Measurements from ENCODE around the gene MCOLN1.

DNA sequence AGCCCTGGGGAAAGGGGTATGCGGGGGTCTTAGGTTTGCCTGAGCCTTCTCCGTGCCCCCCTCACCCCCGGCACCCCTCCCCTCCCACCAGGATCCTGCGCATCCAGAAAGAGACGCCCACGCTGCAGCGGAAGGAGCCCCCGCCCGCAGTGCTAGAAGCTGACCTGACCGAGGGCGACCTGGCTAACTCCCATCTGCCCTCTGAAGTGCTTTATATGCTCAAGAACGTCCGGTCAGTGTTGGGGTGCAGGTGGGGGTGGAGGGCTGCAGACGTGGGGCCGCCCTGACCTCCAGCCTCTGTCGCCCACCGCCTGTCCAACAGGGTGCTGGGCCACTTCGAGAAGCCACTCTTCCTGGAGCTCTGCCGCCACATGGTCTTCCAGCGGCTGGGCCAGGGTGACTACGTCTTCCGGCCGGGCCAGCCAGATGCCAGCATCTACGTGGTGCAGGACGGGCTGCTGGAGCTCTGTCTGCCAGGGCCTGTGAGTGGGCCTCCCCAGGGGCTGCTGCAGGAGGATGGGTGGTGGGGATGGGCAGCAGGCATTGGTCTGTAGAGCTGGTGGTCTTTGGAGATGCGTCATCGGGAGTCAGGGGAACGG is 17.5 kb downstream of the MCOLN1 start:
- TF ChIP-seq, protein P1, sequence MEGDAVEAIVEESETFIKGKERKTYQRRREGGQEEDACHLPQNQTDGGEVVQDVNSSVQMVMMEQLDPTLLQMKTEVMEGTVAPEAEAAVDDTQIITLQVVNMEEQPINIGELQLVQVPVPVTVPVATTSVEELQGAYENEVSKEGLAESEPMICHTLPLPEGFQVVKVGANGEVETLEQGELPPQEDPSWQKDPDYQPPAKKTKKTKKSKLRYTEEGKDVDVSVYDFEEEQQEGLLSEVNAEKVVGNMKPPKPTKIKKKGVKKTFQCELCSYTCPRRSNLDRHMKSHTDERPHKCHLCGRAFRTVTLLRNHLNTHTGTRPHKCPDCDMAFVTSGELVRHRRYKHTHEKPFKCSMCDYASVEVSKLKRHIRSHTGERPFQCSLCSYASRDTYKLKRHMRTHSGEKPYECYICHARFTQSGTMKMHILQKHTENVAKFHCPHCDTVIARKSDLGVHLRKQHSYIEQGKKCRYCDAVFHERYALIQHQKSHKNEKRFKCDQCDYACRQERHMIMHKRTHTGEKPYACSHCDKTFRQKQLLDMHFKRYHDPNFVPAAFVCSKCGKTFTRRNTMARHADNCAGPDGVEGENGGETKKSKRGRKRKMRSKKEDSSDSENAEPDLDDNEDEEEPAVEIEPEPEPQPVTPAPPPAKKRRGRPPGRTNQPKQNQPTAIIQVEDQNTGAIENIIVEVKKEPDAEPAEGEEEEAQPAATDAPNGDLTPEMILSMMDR (optimal IDR thresholded peaks at IDR 0.05 in 1 of 3, IDR thresholded peaks at IDR 0.05 in 1 of 3, conservative IDR thresholded peaks at IDR 0.05 in 1 of 3; ENCODE audit: extremely low read depth in 1 of 3, insufficient read depth in 2 of 3, low read length in 3 of 3), result no peak
- TF ChIP-seq EZH2 (IDR thresholded peaks at IDR 0.05; ENCODE audit: low read length), result no peak

All from keratinocyte (primary cell).